Measurements from ENCODE around the gene CA6.
A peak's percentile ranks its signal among the peaks of the same experiment; 100 is the strongest.
"Not testable (repeated sequence)": the region's sequence is repeated elsewhere in the genome, so short reads cannot be mapped to it uniquely, and the experiment has no call there.

The CA6 gene

DNA sequence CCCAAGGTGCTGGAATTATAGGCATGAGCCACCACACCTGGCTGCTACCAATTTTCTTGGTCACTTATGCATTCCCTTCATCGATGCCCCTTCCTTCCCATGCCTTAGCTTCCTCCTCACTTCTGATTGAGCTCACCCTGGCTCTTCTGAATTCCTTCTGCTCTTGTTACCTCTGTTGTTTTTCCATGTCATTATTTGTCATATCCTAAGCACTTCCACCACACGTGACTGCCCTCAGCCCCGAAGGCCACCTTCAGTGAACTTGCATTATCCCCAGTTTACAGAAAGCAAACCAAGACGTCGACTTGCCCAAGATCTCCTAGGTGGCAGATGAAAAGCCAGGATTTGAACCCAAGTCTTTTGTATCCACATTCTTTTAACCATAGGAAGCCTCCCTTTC, 30.7 kb downstream of the CA6 start:
- no peak for DNase-seq

- no peak for DNase-seq
These were observed 31.3 kb downstream of the CA6 start for GRCh38 chr1:8976896-8977450.

DNA sequence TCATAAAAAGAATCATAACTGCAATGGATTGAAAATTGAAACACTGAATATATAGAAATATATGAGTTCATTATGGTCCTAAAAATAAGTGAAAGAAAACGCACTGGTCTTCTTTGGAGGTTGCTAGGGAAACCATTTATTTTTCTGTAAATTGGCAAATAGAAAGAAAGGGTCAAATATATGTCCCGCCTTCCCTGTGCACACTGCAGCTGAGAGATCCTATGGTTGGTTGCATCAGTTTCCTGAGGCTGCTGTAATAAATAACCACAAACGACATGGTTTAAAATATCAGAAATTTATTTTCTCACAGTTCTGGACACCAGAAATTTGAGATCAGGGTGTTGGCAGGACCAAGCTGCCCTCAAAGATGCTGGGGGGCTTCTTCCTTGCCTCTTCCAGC, 35.0 kb downstream of the CA6 start:
- no peak for DNase-seq

- no peak for DNase-seq
These were observed 35.5 kb downstream of the CA6 start for GRCh38 chr1:8981169-8981568.

GRCh38 chr1:8984203-8984602, 38.5 kb downstream of the CA6 start:
- no peak for DNase-seq

- no peak for DNase-seq
These were observed 39.3 kb downstream of the CA6 start for GRCh38 chr1:8984990-8985389.

GRCh38 chr1:8985915-8986813, 40.5 kb downstream of the CA6 start:
- peak; percentile 72 for DNase-seq

GRCh38 chr1:8986814-8987190, 41.1 kb downstream of the CA6 start:
- DNase-seq: no peak

DNA sequence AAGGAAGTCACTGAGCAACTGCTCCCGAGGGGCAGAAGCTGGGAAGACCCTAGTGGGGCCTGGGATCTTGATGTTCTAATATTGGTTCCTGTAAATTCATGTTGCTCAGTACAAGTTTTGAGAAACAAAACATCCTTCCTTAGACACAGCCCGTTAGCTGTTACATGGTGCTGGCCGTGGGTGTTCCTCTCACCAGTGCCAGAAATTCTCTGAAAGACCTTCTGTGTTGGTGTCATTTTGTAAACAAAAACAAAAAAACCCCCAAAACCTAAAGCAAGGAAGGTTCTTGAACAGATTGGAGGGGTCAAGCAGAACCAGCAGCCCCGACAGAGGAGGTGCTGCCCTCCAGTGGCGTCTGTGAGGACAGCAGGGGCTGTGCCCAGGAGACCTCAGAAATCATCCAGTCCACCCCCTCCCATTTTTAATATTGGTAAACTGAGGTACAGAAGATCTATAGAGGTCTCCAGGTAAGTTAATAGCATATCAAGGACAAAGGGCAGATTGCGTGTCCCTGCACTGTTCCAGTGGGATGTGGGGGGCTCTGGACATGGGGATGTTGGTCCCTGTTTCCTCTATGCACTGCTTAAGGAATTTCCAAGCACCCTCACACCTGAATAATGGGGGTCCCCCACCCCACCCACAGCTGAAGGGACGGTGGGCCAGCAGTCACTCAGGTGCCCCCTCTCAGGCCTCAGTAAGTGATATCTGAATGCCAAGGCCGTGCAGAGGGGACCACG, 42.4 kb downstream of the CA6 start:
- DNase-seq: no peak

GRCh38 chr1:8988618-8988967, 42.9 kb downstream of the CA6 start:
- no peak for DNase-seq

DNA sequence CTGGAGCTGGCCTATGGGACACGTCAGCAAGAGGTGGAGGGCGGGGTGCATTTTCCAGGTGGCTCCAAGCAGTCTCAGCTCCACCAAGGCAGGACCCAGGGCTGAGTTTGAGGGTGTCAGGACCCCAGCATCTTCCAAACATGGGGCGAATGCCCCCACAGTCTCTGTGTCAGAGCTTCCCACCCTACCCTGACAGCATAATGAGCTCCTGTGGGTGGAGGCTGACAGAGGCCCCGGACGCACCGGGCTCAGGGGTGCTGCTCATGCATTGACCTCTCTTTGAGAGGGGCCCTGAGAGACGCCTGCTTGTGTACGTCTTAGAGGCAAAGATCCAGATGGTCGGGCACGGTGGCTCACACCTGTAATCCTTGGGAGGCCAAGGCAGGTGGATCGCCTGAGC, 43.4 kb downstream of the CA6 start:
- DNase-seq: no peak

GRCh38 chr1:8989821-8990220, 44.2 kb downstream of the CA6 start:
- no peak for DNase-seq

- no peak for DNase-seq
These were observed 47.4 kb downstream of the CA6 start for GRCh38 chr1:8992936-8993687.

GRCh38 chr1:8993962-8994675, 48.5 kb downstream of the CA6 start:
- DNase-seq: not testable (repeated sequence)

- DNase-seq: not testable (repeated sequence)
These were observed 56.0 kb downstream of the CA6 start for GRCh38 chr1:9001534-9002214.

DNA sequence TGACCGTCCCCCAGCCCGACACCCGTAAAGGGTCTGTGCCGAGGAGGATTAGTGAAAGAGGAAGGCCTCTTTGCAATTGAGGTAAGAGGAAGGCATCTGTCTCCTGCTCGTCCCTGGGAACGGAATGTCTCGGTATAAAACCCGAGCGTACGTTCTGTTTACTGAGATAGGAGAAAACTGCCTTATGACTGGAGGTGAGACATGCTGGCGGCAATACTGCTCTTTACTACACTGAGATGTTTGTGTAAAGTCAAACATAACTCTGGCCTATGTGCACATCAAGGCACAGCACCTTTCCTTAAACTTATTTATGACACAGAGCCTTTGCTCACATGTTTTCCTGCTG, 56.5 kb downstream of the CA6 start:
- not testable (repeated sequence) for DNase-seq

- no peak for DNase-seq
These were observed 58.5 kb downstream of the CA6 start for GRCh38 chr1:9004031-9004699.

GRCh38 chr1:9004700-9005394, 59.2 kb downstream of the CA6 start:
- DNase-seq: peak; percentile 74

- DNase-seq: no peak
These were observed 59.7 kb downstream of the CA6 start for GRCh38 chr1:9005395-9005708.

DNA sequence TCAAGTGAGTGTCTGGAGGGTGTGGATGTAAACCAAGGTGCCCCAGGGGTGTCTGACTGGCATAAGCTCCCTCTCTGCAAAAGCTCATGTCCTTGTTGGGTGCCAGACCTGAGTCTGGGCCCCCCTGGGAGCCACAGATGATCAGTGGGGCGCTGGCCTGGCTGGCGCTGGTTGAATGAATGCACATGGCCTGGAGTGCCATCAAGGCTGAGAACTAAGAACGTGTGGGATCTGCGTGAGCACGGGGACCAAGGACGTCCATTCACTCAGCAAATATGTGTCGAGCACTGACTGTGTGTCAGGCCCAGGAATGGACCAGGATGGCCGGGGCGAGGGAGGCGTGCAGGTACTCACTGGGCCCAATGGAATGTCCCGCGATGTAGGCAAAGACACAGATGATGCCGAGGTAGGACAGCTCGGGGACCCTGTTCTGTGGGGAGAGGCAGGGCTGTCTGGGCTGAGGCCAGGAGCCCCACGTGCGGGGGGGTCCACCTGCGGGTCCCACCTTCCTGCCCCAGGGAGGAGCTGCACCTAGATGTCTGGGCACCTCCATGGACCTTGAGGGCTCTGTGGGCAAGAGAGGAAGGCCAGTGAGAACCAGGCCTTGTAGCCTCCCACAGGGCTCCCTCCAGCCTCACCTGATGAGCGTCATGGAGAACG, 61.4 kb downstream of the CA6 start:
- DNase-seq: no peak

DNA sequence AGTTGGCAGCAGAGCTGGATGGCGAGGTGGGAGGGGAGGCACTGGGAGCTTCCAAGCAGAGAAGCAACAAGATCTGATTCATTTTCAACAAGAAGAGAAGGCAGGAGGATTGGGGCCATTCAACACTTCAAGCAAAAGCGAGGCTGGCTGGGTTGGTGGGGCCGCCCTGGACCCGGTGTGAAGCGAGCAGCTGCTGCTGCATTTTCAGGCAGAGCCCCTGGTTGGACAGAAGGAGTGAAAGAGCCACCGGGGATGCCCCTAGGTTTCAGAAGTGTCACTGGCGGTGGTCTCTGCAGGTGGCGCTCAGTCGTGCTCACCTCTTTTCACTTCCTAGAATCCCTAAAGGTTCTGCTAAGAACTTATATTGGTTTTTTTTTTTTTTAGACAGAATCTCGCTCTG, 62.6 kb downstream of the CA6 start:
- no peak for DNase-seq

Data from amniotic stem cell (primary cell).